Loucy (cell line): Measurements from ENCODE around the gene FPGS.

Source experiments
- H2AFZ ChIP-seq: fragments of 200-600 bp; sonication (generic); 2 replicates; pipeline ENCODE4 v1.6.0; 2016; ENCODE audit warnings: antibody characterized with exemption, mild to moderate bottlenecking, low read length, moderate library complexity
- H3F3A ChIP-seq: fragments of 200-600 bp; 2 replicates; pipeline ENCODE4 v1.6.0; 2016; ENCODE audit warnings: antibody characterized with exemption, low read depth, mild to moderate bottlenecking
- H3K27me3 ChIP-seq: fragments of 200-600 bp; sonication (generic); 2 replicates; pipeline ENCODE4 v1.6.1; 2014; ENCODE audit warnings: low read length, mild to moderate bottlenecking; ENCODE audit not compliant: insufficient read depth, poor library complexity, severe bottlenecking
- H3K36me3 ChIP-seq: fragments of 200-600 bp; sonication (generic); 2 replicates; pipeline ENCODE4 v1.6.1; 2016; ENCODE audit warnings: low read length; ENCODE audit not compliant: insufficient read depth
- H3K4me1 ChIP-seq: fragments of 200-600 bp; sonication (generic); 2 replicates; pipeline ENCODE4 v1.5.1; 2014; ENCODE audit warnings: low read length, mild to moderate bottlenecking; ENCODE audit not compliant: insufficient read depth, poor library complexity, severe bottlenecking
- H3K4me2 ChIP-seq: fragments of 200-600 bp; sonication (generic); 2 replicates; pipeline ENCODE4 v1.6.0; 2014; ENCODE audit warnings: antibody characterized with exemption, low read length, low read depth, mild to moderate bottlenecking; ENCODE audit not compliant: poor library complexity, severe bottlenecking
- H3K4me3 ChIP-seq: fragments of 200-600 bp; sonication (generic); 2 replicates; pipeline ENCODE4 v1.5.1; 2014; ENCODE audit warnings: low read length, mild to moderate bottlenecking, mixed read lengths; ENCODE audit not compliant: poor library complexity, severe bottlenecking
- H3K79me2 ChIP-seq: fragments of 200-600 bp; sonication (generic); 2 replicates; pipeline ENCODE4 v1.6.1; 2014; ENCODE audit warnings: low read length; ENCODE audit not compliant: insufficient read depth
- H3K9ac ChIP-seq: fragments of 200-600 bp; sonication (generic); 2 replicates; pipeline ENCODE4 v1.6.0; 2014; ENCODE audit warnings: mild to moderate bottlenecking, low read depth, low read length, moderate library complexity; ENCODE audit not compliant: poor library complexity, severe bottlenecking
- H3K9me2 ChIP-seq: fragments of 200-600 bp; sonication (generic); replicated peaks from 2 replicates; pipeline ENCODE4 v1.6.1; 2016; ENCODE audit warnings: low read depth, low read length, mixed read lengths
- H3K9me3 ChIP-seq: fragments of 200-600 bp; sonication (generic); 2 replicates; pipeline ENCODE4 v1.6.1; 2014; ENCODE audit warnings: mild to moderate bottlenecking, antibody characterized with exemption, low read length, low read depth; ENCODE audit not compliant: insufficient read depth
- H4K20me1 ChIP-seq: fragments of 200-600 bp; sonication (generic); 2 replicates; pipeline ENCODE4 v1.6.0; 2014; ENCODE audit warnings: antibody characterized with exemption, low read length, mild to moderate bottlenecking; ENCODE audit not compliant: insufficient read depth, poor library complexity, severe bottlenecking
- EZH2phosphoT487 ChIP-seq: fragments of 200-600 bp; IDR thresholded peaks from 2 replicates; pipeline ENCODE4 v1.6.1; 2018; ENCODE audit warnings: antibody characterized with exemption, mild to moderate bottlenecking, moderate library complexity, borderline replicate concordance
- TF ChIP-seq, protein P1 (sequence below): fragments of 200-600 bp; sonication (generic); conservative IDR thresholded peaks from 2 replicates; pipeline ENCODE4 v1.5.1; 2014; ENCODE audit warnings: mild to moderate bottlenecking, antibody characterized with exemption, low read length

The FPGS gene

DNA sequence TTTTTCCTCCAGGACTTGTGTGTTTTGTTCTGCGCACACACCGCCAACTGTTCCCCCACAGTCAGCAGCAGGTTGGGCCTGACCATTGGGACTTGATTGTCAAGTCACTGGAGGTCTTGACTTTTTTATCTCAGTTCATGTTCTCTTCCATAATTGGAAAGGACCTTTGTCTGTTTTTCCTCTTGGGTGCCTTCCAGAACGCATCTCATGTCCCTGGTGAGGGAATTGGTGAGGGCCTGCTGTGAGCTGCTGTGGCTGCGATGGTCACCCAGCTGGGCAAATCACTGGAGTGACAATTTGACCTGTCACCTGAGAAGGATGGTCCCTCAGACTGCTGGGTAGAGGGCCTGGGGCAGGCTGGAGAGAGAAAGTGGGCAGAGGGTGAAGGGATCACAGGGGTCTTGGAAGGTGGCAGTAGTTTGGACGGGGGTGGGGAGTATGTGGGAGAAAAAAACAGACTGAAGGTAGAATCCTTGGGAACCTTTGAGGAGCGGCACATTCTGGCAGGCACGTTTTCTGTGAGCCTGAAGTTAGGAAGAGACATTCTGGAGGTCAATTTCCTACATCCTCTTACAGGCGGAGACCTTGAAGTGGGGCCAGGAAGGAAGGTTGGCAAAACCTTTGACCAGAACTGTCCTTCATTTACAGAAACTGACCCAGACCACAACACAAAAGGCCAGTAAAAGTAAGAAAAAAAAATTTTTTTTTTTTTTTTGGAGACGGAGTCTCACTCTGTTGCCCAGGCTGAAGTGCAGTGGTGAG lies 12.4 kb upstream of the FPGS start:
- H3K36me3 ChIP-seq: peaks cover 59% of the 10 kb centered on the region
- 0 out of 2 replicates have a peak, but pooled peaks cover 6% of the 10 kb centered on the region for H3F3A ChIP-seq
- no peak overlapping the region for H3K9ac ChIP-seq
- H3K9me3 ChIP-seq: no peaks in the 10 kb centered on the region
- H3K4me3 ChIP-seq: peak overlapping the region; percentile 19
- H3K9me2 ChIP-seq: no peaks in the 10 kb centered on the region
- TF ChIP-seq, protein P1, sequence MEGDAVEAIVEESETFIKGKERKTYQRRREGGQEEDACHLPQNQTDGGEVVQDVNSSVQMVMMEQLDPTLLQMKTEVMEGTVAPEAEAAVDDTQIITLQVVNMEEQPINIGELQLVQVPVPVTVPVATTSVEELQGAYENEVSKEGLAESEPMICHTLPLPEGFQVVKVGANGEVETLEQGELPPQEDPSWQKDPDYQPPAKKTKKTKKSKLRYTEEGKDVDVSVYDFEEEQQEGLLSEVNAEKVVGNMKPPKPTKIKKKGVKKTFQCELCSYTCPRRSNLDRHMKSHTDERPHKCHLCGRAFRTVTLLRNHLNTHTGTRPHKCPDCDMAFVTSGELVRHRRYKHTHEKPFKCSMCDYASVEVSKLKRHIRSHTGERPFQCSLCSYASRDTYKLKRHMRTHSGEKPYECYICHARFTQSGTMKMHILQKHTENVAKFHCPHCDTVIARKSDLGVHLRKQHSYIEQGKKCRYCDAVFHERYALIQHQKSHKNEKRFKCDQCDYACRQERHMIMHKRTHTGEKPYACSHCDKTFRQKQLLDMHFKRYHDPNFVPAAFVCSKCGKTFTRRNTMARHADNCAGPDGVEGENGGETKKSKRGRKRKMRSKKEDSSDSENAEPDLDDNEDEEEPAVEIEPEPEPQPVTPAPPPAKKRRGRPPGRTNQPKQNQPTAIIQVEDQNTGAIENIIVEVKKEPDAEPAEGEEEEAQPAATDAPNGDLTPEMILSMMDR: no peak
- no peak for TF ChIP-seq EZH2phosphoT487
- H3K27me3 ChIP-seq: peaks cover 4% of the 10 kb centered on the region
- H2AFZ ChIP-seq: no peak overlapping the region
- peaks cover 58% of the 10 kb centered on the region for H4K20me1 ChIP-seq
- peaks cover 89% of the 10 kb centered on the region for H3K79me2 ChIP-seq
- peak overlapping the region; percentile 99 for H3K4me2 ChIP-seq
- peaks cover 53% of the 10 kb centered on the region for H3K4me1 ChIP-seq

DNA sequence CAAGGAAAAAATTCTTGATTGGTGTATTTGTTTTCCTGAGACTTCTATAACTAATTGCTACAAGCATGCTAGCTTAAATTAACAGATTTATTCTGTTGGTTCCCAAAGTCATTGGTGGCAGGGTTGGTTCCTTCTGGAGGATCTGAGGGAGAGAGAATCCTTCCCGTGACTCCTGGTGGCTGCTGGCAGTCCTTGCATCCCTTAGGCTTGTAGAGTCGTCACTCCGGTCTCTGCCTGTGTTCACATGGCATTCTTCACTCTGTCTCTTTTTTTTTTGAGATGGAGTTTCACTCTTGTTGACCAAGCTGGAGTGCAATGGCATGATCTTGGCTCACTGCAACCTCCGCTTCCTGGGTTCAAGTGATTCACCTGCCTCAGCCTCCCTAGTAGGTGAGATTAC lies 11.6 kb upstream of the FPGS start:
- peaks cover 60% of the 10 kb centered on the region for H3K4me1 ChIP-seq
- H3K4me2 ChIP-seq: peak overlapping the region; percentile 26
- no peaks in the 10 kb centered on the region for H3K9me3 ChIP-seq
- H3K79me2 ChIP-seq: peaks cover 87% of the 10 kb centered on the region
- peaks cover 11% of the 10 kb centered on the region for H3F3A ChIP-seq
- H4K20me1 ChIP-seq: peaks cover 56% of the 10 kb centered on the region
- H3K9ac ChIP-seq: no peak overlapping the region
- H3K27me3 ChIP-seq: peaks cover 3% of the 10 kb centered on the region
- H3K4me3 ChIP-seq: no peak overlapping the region
- H3K36me3 ChIP-seq: peaks cover 59% of the 10 kb centered on the region
- TF ChIP-seq, protein P1: no peak
- TF ChIP-seq EZH2phosphoT487: no peak
- no peaks in the 10 kb centered on the region for H3K9me2 ChIP-seq
- no peak overlapping the region for H2AFZ ChIP-seq

- peaks cover 50% of the 10 kb centered on the region for H3K36me3 ChIP-seq
These were observed 10.2 kb upstream of the FPGS start for GRCh38 chr9:127792417-127793031.

More at GRCh38 chr9:127792417-127793031, 10.2 kb upstream of the FPGS start:
- no peak overlapping the region for H3K4me2 ChIP-seq
- no peak for TF ChIP-seq EZH2phosphoT487
- TF ChIP-seq, protein P1: no peak
- no peaks in the 10 kb centered on the region for H3K9me2 ChIP-seq
- no peak overlapping the region for H3K4me3 ChIP-seq
- peaks cover 13% of the 10 kb centered on the region for H3F3A ChIP-seq
- no peak overlapping the region for H2AFZ ChIP-seq
- H3K9ac ChIP-seq: no peak overlapping the region
- no peaks in the 10 kb centered on the region for H3K27me3 ChIP-seq
- H4K20me1 ChIP-seq: peaks cover 42% of the 10 kb centered on the region
- peaks cover 72% of the 10 kb centered on the region for H3K79me2 ChIP-seq
- peaks cover 62% of the 10 kb centered on the region for H3K4me1 ChIP-seq
- H3K9me3 ChIP-seq: no peaks in the 10 kb centered on the region
